K562 (cell line): ENCODE measurements around the gene PIGT. TPM values are rescaled to one million over a fixed set of nuclear protein-coding genes. Genes with fewer than 3 reads are reported as not detected.

ENCODE experiments used
- CEBPZ ChIP-seq: fragments of 150-350 bp; IDR thresholded peaks from 2 replicates; pipeline ENCODE4 v1.6.1; 2014; ENCODE audit warnings: low read depth, mild to moderate bottlenecking, low read length, borderline replicate concordance
- HDAC8 ChIP-seq: fragments of 450-650 bp; IDR thresholded peaks from 2 replicates; pipeline ENCODE4 v1.6.1; 2016; ENCODE audit warnings: mild to moderate bottlenecking, missing genetic modification characterization, moderate library complexity, missing compliant biosample characterization
- SRSF9 ChIP-seq: fragments of 200-400 bp; formaldehyde crosslinking; IDR thresholded peaks from 2 replicates; pipeline ENCODE4 v1.6.1; 2017; ENCODE audit warnings: low read depth, low read length, borderline replicate concordance
- UBTF ChIP-seq, 2 experiments: IDR thresholded peaks; 2 replicates each; pipeline ENCODE4 v1.6.1; 2012; ENCODE audit warnings: improper control_type of control experiment in 2 of 2, low read depth in 2 of 2, low read length in 2 of 2, borderline replicate concordance in 1 of 2
- polyA plus RNA-seq, 8 experiments: library from polyadenylated mRNA; depleted of rRNA in 4 of 8; stranded (reverse) in 5 of 8; unstranded in 3 of 8; fragments of >200 nt; fragmentation: Nextera tagmentation in 2 of 8; fragmentation: Illumina TruSeq in 1 of 8; extraction: Ambion mirVana in 2 of 8; extraction: Trizol in 1 of 8; gene quantifications; 2 replicates each; pipeline versions ENCODE4 v1.2.1 to v1.2.3, GENCODE V29; 2011 to 2014; ENCODE audit warnings: inconsistent platforms in 1 of 8, missing spikeins in 1 of 8
- total RNA-seq, 7 experiments: library from RNA; depleted of rRNA in 6 of 7; stranded (reverse); fragments of >200 nt in 6 of 7; fragmentation: Illumina TruSeq in 2 of 7; extraction: Trizol in 2 of 7; gene quantifications; 2 replicates each; pipeline versions ENCODE4 v1.2.1 to v1.2.3, GENCODE V29; 2011 to 2021; ENCODE audit warnings: low replicate concordance in 1 of 7

Gene PIGT
- total and polyA plus RNA-seq, 9 of the 15 experiments (the other 6 are each of a cell fraction or from before 2014, with no cell fraction given) = 14.6 to 108 (median 46.9) TPM

- no peak for TF ChIP-seq UBTF (IDR thresholded peaks at IDR 0.05; ENCODE audit: borderline replicate concordance in 1 of 2, low read depth in 2 of 2, low read length in 2 of 2)
- no peak for TF ChIP-seq HDAC8 (tag)
- TF ChIP-seq CEBPZ = no peak
- TF ChIP-seq SRSF9 = no peak
- TF ChIP-seq, all 486 proteins: peak for 0
These were observed 6.2 kb upstream of the PIGT start (continued) for GRCh38 chr20:45409521-45410272.
